ENCODE measurements around the gene IFIT5.

- no peak for TF ChIP-seq CTCF (IDR thresholded peaks at IDR 0.05; ENCODE audit: low read depth, low read length)
- no peak for TF ChIP-seq POLR2A (IDR thresholded peaks at IDR 0.05; ENCODE audit: extremely low read depth, insufficient read length)
- no peak for TF ChIP-seq MYC (IDR thresholded peaks at IDR 0.05; ENCODE audit: low read depth, low read length)
- TF ChIP-seq MAX (IDR thresholded peaks at IDR 0.05; ENCODE audit: low read depth, low read length), result no peak
These were observed 2.1 kb downstream of the IFIT5 start for GRCh38 chr10:89416465-89416864.
